ENCODE measurements around the gene RPIA.

- TF ChIP-seq CTCF (IDR thresholded peaks at IDR 0.05) = no peak
- TF ChIP-seq SIN3A (IDR thresholded peaks at IDR 0.05; ENCODE audit: borderline replicate concordance, insufficient read depth, low read depth, low read length) = no peak
- no peak for TF ChIP-seq POLR2AphosphoS5 (IDR thresholded peaks at IDR 0.05; ENCODE audit: low read depth, low read length)
Observed at GRCh38 chr2:88668862-88669261, 22.6 kb upstream of the RPIA start.

All from Panc1 (cell line).